GM21423 (cell line): Measurements from ENCODE around the gene DPY19L1.
"Not testable (repeated sequence)": the region's sequence is repeated elsewhere in the genome, so short reads cannot be mapped to it uniquely, and the experiment has no call there.

ENCODE experiments used
- ATAC-seq: cut with Tn5 transposase; IDR thresholded peaks from one replicate; pipeline ENCODE4 v1.9.1; 2021; ENCODE audit warnings: mild to moderate bottlenecking, moderate library complexity; ENCODE audit not compliant: unreplicated experiment

Gene DPY19L1

GRCh38 chr7:34991938-34992840, 45.1 kb downstream of the DPY19L1 start:
- ATAC-seq = peak; percentile 75

DNA sequence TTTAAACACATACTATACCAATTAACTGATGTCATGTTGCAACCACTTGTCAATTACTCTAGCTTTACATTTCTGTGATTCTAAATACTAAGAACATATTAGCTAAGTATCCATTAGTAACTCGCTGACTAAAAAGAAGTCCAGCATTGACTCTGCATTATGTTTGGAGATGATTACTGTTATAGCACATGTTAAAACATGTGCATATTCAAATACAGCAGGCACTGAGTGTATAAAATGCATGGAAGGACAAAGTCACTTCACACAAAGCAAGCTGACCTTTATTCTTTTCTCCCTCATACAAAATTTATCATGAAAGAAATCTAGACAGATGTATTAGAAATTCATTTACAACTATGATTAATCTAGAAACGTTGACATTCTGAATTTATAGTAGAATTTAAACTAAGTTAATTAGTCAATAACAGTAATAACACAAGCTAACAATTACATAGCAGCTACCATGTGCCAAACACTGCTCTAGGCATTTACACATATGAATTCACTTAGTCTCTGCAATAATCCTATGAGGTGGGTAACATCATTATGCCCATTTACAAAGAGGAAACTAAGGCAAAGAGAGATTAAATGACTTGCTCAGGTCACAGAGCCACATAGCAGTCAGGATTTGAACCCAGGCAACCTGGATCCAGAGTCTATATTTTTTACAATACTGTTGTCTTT, 48.7 kb downstream of the DPY19L1 start:
- ATAC-seq = not testable (repeated sequence)

- ATAC-seq = not testable (repeated sequence)
Observed at GRCh38 chr7:34985155-34985554, 52.1 kb downstream of the DPY19L1 start.

GRCh38 chr7:34984140-34984539, 53.1 kb downstream of the DPY19L1 start:
- ATAC-seq = not testable (repeated sequence)

DNA sequence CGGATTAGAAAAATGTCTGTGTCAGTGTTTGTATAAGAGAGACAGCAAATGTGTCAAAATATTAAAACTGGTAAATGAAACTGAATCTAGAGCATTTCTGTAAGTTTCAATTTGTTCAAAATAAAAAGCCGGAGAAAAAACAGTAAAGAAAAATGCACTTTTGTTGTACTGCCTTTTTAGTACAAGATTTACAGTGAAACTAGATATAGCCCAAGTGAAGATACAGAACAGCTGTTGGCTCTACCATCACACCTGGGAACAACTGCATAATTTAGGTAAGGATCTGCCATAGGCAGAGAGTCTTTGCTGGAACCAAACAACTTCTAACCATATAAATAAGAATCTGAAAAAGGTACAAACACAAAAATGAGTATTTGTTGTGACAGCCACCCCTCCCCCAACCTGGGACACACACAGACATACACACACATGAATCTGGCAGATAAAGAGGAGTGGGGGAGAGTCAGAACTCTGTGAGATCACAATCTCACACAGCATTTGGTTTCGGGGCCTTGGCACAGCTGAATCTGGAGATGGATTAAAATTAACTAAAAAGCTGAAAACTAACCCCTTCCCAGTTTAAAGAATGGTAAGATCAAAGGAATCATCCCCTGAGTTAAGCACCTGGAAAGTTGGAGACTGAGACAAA, 54.8 kb downstream of the DPY19L1 start:
- ATAC-seq = no peak

- ATAC-seq = not testable (repeated sequence)
Observed at GRCh38 chr7:34979124-34979523, 58.2 kb downstream of the DPY19L1 start.

GRCh38 chr7:34973400-34973760, 63.9 kb downstream of the DPY19L1 start:
- ATAC-seq = no peak

GRCh38 chr7:34972739-34973399, 64.4 kb downstream of the DPY19L1 start:
- peak; percentile 93 for ATAC-seq

DNA sequence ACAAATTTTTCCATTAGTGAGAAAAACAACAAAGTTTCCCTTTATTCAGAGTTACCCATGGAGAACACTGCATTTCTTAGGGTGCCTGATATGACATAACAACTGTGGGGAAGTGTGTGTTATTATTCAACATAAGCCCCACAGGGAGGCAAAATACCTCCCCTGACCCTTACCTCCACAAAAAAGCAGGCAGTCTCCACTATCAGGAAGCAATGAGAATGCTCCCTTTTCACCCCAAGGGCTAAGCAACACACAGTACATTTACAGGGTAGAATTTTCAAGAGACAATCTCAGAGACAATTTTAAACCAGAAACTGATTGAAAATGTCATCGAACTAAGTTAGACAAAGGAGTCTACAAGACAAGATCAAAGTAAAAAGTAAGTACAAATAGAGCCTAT, 69.5 kb downstream of the DPY19L1 start:
- ATAC-seq = not testable (repeated sequence)

DNA sequence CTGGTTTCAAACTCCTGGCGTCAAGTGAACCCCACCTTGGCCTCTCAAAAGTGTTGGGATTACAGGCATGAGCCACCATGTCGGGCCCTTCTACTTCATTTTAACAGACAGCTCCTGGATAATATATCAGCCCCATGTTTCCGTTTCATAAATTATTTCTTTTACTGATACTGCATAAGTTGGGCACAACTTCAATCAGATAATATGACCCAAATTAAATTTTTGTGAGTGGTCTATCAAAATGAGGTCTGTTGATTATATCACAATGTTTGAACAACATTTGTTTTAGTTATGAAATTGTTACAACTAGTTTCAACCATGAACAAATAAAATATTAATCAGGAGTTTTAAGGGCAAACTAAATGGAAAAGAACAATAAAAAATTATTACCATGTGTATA, 70.8 kb downstream of the DPY19L1 start:
- not testable (repeated sequence) for ATAC-seq

- no peak for ATAC-seq
Observed at GRCh38 chr7:34958021-34958420, 79.3 kb downstream of the DPY19L1 start.

GRCh38 chr7:34952822-34953221, 84.5 kb downstream of the DPY19L1 start:
- ATAC-seq = no peak

GRCh38 chr7:34949361-34949760, 87.9 kb downstream of the DPY19L1 start:
- ATAC-seq = no peak

DNA sequence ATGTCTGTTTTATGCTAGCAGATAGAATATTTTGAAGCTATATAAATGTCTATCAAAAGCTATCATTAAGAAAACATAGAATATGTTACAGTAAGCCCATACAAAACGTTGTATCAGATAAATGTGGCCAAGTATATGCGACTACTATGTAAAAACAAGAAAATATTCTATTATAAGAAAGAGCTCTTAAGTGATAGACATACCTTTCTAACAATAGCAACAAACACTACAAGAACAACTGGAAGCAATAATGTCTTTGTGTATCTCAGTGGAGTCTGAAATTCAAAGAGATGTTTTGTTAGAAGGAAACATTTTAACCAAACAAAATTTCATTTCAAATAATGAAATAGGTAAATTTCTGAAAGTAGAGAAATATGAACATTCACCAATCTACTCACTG, 89.9 kb downstream of the DPY19L1 start:
- ATAC-seq = not testable (repeated sequence)

DNA sequence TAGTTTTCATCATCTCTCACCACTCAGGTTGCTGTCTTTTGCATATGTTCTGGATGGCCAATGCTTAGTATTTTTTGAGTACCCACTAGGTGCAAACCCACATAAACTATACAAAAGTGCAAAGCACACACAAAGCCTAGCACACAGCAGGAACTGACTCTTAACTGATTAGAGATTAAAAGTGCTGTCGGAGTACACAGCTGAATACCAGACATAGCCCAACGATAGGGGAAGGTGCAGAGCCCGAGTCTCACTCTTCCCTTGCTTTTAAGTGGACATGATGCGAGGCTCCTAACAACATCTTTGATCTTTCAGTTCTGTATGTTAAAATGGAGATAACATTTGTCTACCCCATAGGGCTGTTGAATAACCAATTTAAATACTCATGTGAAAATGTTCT, 90.8 kb downstream of the DPY19L1 start:
- no peak for ATAC-seq

GRCh38 chr7:34945894-34946477, 91.3 kb downstream of the DPY19L1 start:
- not testable (repeated sequence) for ATAC-seq

DNA sequence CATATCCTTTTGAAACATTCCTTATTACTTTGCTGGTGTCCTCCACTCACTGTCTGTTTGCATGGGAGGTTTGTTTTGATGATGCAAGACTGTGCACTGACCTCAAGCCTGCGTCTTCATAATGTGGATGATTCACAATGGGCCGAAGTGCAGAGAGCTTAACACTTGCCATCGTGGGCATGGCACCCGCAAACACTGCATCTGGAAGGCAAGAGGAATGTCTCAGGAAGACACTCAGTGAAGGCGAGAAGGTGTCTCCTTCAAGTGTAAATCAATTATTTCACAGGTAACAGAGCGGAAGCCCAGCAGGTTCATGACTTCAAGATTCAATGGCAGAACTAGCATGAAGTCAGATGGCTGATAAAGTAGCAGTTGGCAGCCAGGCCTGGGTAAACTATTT, 98.1 kb downstream of the DPY19L1 start:
- ATAC-seq = no peak

DNA sequence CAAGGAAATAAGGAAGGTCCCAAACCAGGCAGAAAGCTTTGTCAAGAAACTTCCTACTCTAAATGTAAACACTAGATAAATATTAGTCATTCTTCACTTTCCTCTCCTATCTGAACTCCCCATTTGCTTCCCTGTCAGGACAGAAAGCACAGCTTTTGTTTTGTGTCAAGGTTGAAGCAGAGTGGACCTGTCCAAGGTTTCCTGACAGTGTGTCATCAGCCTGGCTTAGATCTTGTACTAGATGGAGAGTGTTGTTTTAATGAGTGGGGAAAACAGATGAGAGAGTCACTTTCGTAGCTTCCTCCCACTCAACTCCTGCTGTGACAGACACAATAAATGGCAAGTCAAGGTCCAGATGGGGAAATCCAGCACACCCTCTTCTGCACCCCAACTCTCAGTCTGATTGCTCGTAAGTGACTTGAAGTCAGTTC, 101.5 kb downstream of the DPY19L1 start:
- not testable (repeated sequence) for ATAC-seq

DNA sequence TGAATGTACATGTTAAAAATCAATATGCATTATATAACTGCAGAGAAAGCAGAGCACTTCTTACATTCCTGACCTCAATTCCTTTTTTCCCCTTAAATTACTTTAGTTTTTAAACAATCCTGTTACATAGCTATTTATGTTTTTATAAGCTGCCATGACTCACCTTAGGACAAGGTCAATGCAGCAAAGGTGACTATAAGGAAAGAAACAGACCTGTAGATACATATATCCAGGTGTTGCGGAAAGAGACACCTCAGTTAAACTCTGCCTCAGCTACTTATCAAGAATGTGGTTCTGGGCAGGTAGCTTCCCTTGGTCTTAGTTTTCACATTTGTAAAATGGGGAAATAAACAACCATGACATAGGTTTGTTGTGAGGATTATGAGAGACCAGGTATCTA, 105.5 kb downstream of the DPY19L1 start:
- ATAC-seq = no peak

GRCh38 chr7:34929783-34930182, 107.5 kb downstream of the DPY19L1 start:
- not testable (repeated sequence) for ATAC-seq

DNA sequence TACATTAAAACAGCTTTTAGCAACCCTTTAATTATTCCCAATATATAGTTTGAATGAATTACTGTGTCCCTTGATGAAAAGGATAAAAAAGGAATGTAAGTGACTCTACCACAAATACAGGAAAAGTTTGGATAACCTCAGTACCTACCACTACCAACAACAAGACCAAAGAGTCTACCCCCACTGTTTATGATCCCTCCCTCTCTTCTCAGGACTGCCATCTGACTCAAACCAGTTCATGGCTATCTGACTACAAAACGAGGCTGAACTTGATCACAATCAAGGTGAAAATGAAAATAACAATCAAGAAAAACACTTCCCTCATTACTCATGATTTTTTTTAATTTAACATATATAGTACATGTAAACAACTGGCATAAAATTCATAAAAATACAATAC, 108.7 kb downstream of the DPY19L1 start:
- no peak for ATAC-seq
